Measurements from ENCODE around the gene PROCA1. TPM values are rescaled to one million over a fixed set of nuclear protein-coding genes. Genes with fewer than 3 reads are reported as not detected.

Gene PROCA1
- total and polyA plus RNA-seq, 2 donors from 2014 or later, result 3.4 to 3.5 TPM

- intact Hi-C loops (cut with DNase I), result no loop called here
- Histone ChIP-seq H3K27me3 (ENCODE audit: control insufficient read depth, insufficient read depth, low read length) (no peaks in the 10 kb centered on the region), H3K4me1 (ENCODE audit: control insufficient read depth in 2 of 3, insufficient read depth in 2 of 3, low read depth in 1 of 3, low read length in 3 of 3) (peaks cover 0 to 10% (median 1%) of the 10 kb centered on the region in 3 donors), H3K27ac (ENCODE audit: low read depth in 2 of 2, low read length in 2 of 2) (no peak overlapping the region), H3K36me3 (ENCODE audit: control insufficient read depth in 2 of 3, insufficient read depth in 3 of 3, low read length in 3 of 3) (no peaks in the 10 kb centered on the region), H3K9ac (ENCODE audit: low read length in 3 of 3) (peak overlapping the region in 1 of 3 donors; percentile 12), H3K4me3 (ENCODE audit: low read length in 3 of 3) (no peak overlapping the region), H3K9me3 (ENCODE audit: control insufficient read depth in 2 of 3, insufficient read depth in 1 of 3, low read length in 3 of 3) (no peaks in the 10 kb centered on the region)
- FAIRE-seq (no peak), DNase-seq (peak in 2 of 5 donors; percentile 45 to 56)
- TF ChIP-seq CTCF (IDR thresholded peaks at IDR 0.05; ENCODE audit: borderline replicate concordance, extremely low read depth, insufficient read depth), result no peak
Measured at GRCh38 chr17:28740406-28741357, 29.0 kb upstream of the PROCA1 start.

GRCh38 chr17:28738680-28739384, 27.1 kb upstream of the PROCA1 start:
- TF ChIP-seq CTCF (IDR thresholded peaks at IDR 0.05; ENCODE audit: borderline replicate concordance, extremely low read depth, insufficient read depth), result no peak
- intact Hi-C loops (cut with DNase I), result no loop called here
- peaks cover 0 to 2% (median 0%) of the 10 kb centered on the region in 3 donors for H3K36me3 ChIP-seq (ENCODE audit: control insufficient read depth in 2 of 3, insufficient read depth in 3 of 3, low read length in 3 of 3)

GRCh38 chr17:28737770-28738679, 26.3 kb upstream of the PROCA1 start:
- intact Hi-C loops (cut with DNase I), result no loop called here
- H3K9me3 ChIP-seq (ENCODE audit: control insufficient read depth in 2 of 3, insufficient read depth in 1 of 3, low read length in 3 of 3), result no peaks in the 10 kb centered on the region
- DNase-seq (peak; percentile 58 to 89 (median 71)), FAIRE-seq (no peak)
- peak overlapping the region in 1 of 3 donors; percentile 22 for H3K9ac ChIP-seq (ENCODE audit: low read length in 3 of 3)
- no peak overlapping the region for H3K4me3 ChIP-seq (ENCODE audit: low read length in 3 of 3)
- no peak overlapping the region for H3K27ac ChIP-seq (ENCODE audit: low read depth in 2 of 2, low read length in 2 of 2)
- peaks cover 0 to 2% (median 0%) of the 10 kb centered on the region in 3 donors for H3K36me3 ChIP-seq (ENCODE audit: control insufficient read depth in 2 of 3, insufficient read depth in 3 of 3, low read length in 3 of 3)
- TF ChIP-seq CTCF (IDR thresholded peaks at IDR 0.05; ENCODE audit: borderline replicate concordance, extremely low read depth, insufficient read depth), result no peak
- no peaks in the 10 kb centered on the region for H3K27me3 ChIP-seq (ENCODE audit: control insufficient read depth, insufficient read depth, low read length)
- H3K4me1 ChIP-seq (ENCODE audit: control insufficient read depth in 2 of 3, insufficient read depth in 2 of 3, low read depth in 1 of 3, low read length in 3 of 3), result peaks cover 0 to under 1% (median 0%) of the 10 kb centered on the region in 3 donors

More at GRCh38 chr17:28738680-28739384, 27.1 kb upstream of the PROCA1 start:
- Histone ChIP-seq H3K4me3 (ENCODE audit: low read length in 3 of 3) (no peak overlapping the region), H3K9ac (ENCODE audit: low read length in 3 of 3) (peak overlapping the region in 1 of 3 donors; percentile 22), H3K27ac (ENCODE audit: low read depth in 2 of 2, low read length in 2 of 2) (no peak overlapping the region), H3K9me3 (ENCODE audit: control insufficient read depth in 2 of 3, insufficient read depth in 1 of 3, low read length in 3 of 3) (no peaks in the 10 kb centered on the region), H3K4me1 (ENCODE audit: control insufficient read depth in 2 of 3, insufficient read depth in 2 of 3, low read depth in 1 of 3, low read length in 3 of 3) (peaks cover 0 to 6% (median 0%) of the 10 kb centered on the region in 3 donors), H3K27me3 (ENCODE audit: control insufficient read depth, insufficient read depth, low read length) (no peaks in the 10 kb centered on the region)
- FAIRE-seq, result no peak
- peak in 1 of 5 donors; percentile 69 for DNase-seq
